ENCODE data around the gene MOAP1.
"Not testable (repeated sequence)": the region's sequence is repeated elsewhere in the genome, so short reads cannot be mapped to it uniquely, and the experiment has no call there.

DNA sequence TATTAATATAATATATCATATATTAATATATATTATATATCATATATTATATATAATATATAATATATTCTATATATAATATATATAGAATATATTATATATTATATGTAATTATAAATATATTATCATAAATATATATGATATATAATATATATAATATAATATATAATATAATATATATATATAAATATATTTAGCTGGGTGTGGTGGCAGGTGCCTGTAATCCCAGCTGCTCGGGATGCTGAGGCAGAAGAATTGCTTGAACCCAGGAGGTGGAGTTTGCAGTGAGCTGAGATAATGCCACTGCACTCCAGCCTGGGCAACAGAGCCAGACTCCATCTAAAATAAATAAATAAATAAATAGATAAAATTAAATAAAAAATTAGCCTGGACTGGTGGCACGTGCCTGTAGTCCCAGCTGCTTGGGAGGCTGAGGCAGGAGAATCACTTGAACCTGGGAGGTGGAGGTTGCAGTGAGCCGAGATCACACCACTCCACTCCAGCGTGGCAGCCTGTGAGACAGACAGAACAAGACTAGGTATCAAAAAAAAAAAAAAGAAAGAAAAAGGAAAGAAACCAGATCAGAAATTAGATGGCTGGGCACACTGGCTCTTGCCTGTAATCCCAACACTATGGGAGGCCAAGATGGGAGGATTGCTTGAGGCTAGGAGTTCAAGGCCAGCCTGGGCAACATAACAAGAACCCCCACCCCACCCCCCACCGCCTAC is 24.9 kb downstream of the MOAP1 start:
- TF ChIP-seq POLR2A (IDR thresholded peaks at IDR 0.05): not testable (repeated sequence)
- TF ChIP-seq, protein P1, sequence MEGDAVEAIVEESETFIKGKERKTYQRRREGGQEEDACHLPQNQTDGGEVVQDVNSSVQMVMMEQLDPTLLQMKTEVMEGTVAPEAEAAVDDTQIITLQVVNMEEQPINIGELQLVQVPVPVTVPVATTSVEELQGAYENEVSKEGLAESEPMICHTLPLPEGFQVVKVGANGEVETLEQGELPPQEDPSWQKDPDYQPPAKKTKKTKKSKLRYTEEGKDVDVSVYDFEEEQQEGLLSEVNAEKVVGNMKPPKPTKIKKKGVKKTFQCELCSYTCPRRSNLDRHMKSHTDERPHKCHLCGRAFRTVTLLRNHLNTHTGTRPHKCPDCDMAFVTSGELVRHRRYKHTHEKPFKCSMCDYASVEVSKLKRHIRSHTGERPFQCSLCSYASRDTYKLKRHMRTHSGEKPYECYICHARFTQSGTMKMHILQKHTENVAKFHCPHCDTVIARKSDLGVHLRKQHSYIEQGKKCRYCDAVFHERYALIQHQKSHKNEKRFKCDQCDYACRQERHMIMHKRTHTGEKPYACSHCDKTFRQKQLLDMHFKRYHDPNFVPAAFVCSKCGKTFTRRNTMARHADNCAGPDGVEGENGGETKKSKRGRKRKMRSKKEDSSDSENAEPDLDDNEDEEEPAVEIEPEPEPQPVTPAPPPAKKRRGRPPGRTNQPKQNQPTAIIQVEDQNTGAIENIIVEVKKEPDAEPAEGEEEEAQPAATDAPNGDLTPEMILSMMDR (IDR thresholded peaks at IDR 0.05): not testable (repeated sequence)

All from breast epithelium (tissue), 3 donors.